ENCODE data around the gene HES4. TPM values are rescaled to one million over a fixed set of nuclear protein-coding genes. Genes with fewer than 3 reads are reported as not detected.

HES4 gene
- total RNA-seq, 1 experiment from 2014 or later = 68.7 TPM

DNA sequence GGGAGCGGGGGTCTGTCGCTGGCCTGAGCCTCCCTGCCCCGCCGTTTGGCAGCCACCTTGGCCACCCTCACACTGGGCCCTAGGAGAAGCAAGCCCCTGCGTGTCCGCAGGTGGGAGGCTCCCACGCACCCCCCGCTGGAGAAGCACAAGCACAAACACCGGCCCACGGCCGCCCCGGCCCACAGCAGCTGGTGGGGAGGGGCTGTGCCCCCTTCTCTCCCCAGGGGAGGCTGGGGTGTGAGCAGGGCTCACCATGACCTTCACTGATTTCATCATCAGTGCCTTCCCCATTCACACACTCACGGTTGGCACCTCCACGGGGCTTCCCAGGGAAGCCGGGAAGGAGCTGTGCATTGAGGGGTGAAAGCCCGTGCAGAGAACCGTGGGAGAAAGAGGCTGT is 27.9 kb upstream of the HES4 start:
- Histone ChIP-seq H3K27me3 (replicated peaks) (no peaks in the 10 kb centered on the region), H3K4me3 (no peak overlapping the region), H3K4me1 (replicated peaks) (peaks cover 20% of the 10 kb centered on the region), H3K9me3 (replicated peaks) (no peaks in the 10 kb centered on the region), H3K36me3 (peaks cover 39% of the 10 kb centered on the region), H3K27ac (no peak overlapping the region)
- no peak for DNase-seq (ENCODE audit: low read depth in 1 of 2, low spot score in 2 of 2)

DNA sequence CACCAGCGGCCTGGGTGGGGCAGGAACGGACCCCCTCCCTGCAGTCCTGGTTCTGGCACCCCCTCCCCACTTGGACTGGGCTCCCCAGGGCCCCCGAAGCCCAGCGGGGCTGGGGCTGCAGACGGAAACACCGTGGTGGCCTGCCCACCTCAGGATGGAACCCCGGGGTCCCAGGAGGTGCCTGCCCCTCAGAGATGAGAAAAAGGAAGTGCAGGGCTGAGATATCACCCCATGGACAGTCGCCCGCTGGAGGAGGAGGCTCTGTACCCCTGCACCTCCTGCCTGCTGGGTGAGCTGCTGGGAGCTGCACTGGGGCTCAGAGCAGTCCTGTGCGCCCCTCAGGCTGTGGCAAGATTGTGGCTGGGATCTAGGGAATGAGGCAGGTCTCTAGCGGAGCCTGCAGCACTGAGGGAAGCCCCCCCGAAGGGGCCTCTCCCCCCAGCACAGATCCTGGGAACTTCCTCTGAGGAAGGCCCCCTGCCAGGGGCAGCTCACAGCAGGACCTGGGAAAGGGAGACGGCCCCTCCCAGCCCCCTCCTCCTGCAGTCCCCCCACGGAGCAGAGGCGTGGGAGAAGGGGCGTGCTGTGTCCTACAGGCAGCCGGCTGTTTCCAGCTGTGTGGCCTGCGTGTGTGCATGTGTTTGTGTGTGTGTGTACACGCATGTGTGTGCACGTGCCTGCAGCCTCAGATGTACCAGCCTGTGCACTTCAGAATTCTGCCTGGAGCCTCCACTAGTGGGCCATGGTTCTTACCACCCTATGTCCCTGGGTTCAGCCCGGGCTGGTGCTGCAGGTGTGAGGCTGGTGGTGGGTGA is 26.9 kb upstream of the HES4 start:
- Histone ChIP-seq H3K27me3 (replicated peaks) (no peaks in the 10 kb centered on the region), H3K36me3 (peaks cover 46% of the 10 kb centered on the region), H3K4me1 (replicated peaks) (peaks cover 24% of the 10 kb centered on the region), H3K27ac (no peak overlapping the region), H3K4me3 (no peak overlapping the region), H3K9me3 (replicated peaks) (no peaks in the 10 kb centered on the region)
- DNase-seq (ENCODE audit: low read depth in 1 of 2, low spot score in 2 of 2) = no peak

DNA sequence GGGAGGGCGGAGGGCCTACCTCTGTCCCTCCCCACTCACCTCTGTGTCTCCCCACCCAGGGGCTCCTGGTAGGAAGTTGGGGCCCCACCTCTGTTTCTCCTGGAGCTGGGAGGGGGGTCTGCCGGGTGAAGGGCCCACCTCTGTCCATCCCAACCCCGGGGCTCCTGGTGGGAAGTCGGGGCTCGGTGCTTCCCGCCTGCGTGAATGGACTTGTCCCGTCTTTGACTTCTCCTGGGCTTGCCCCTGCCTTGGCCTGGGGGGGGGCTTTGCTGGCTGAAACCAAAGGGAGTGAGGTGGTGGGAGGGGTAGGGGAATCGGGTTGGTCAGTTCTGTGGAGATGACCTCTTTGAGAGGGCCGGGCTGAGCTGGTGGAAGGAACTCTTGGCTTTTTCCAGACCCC is 25.8 kb upstream of the HES4 start:
- DNase-seq (ENCODE audit: low read depth in 1 of 2, low spot score in 2 of 2) = no peak
- H3K36me3 ChIP-seq = peaks cover 46% of the 10 kb centered on the region
- H3K27me3 ChIP-seq (replicated peaks) = no peaks in the 10 kb centered on the region
- H3K4me1 ChIP-seq (replicated peaks) = peaks cover 35% of the 10 kb centered on the region
- H3K4me3 ChIP-seq = no peak overlapping the region
- no peaks in the 10 kb centered on the region for H3K9me3 ChIP-seq (replicated peaks)
- H3K27ac ChIP-seq = no peak overlapping the region

DNA sequence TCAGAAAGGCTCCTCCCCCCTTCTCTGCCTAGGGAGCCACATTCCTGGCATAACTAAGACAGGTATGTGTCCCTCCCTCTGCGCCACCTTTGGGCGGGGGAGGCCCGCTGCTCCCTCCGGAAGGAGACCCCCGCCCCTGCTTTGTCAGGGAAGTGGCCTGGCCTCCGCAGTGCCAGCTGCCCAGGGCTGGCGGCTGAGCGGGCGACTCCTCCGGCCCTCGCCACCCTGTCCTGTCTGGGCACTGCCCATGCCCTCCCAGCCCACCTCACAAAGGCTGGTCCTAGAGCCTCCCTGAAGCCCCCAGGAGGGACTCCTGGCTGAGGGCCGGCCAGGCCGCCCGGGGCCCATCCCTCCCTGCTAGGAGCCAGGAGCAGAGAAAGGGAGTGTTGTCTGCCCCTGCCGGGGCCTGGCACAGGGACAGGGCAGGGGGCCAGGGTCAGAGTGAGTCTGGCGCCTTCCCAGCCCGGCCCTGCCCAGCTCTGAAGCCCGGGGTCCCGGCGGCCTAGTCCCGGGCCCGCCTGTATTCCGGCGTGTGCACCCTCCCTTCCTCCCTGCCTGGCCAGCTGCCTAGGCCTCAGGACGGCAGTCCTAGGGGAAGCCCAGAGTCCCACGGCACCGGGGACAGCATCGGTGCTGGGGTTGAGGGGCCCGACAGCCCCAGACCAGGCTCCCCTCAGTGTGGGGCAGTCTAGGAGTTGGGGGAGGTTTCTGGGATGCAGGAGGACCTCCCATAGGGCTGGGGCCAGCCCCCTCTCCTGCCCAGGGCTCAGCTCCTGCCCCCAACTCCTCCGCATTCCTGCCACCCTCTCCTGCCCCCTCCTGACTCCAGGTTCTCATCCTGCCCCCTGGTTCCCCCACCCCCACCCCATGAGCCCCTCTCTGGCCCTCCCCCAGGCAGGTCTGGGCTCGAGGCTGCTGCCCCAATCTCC is 25.1 kb upstream of the HES4 start:
- DNase-seq (ENCODE audit: low read depth in 1 of 2, low spot score in 2 of 2) = peak; percentile 55 to 79
- Histone ChIP-seq H3K9me3 (replicated peaks) (no peaks in the 10 kb centered on the region), H3K27ac (peak overlapping the region; percentile 79), H3K4me1 (replicated peaks) (peaks cover 39% of the 10 kb centered on the region), H3K36me3 (peaks cover 46% of the 10 kb centered on the region), H3K27me3 (replicated peaks) (no peaks in the 10 kb centered on the region), H3K4me3 (no peak overlapping the region)

DNA sequence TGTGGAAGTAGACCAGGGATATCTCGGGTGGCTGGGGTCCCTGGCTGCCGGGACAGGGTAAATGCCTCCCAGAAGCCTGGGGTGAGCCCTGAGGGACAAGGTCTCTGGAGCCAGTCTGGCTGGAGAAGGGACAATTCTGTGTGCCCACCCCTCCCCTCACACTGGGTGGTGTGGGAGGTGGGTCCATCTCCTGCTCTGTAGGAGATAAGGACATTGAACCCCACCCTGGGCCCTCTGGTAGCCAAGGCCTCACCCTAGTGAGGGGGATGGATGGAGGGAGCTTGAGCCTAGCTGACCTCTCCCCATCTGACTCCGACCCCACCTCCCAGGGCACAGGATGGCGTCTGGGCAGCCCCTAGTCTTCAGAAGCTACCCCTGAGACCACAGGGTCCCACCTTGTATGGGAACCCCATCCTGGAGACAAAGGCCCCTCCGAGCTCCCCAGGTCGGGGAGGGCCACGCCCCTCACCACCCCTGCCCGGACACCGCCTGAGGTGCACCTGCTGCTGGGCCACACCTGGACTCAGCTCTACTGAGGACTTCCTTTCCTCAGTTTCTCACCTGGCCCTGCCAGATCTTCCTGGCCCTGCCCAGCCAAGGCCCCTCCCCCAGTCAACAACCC is 24.4 kb upstream of the HES4 start:
- Histone ChIP-seq H3K9me3 (replicated peaks) (no peaks in the 10 kb centered on the region), H3K27me3 (replicated peaks) (no peaks in the 10 kb centered on the region), H3K4me1 (replicated peaks) (peaks cover 39% of the 10 kb centered on the region), H3K4me3 (no peak overlapping the region), H3K27ac (peak overlapping the region; percentile 79; the same call in 1 of the 2 replicates), H3K36me3 (peaks cover 46% of the 10 kb centered on the region)
- DNase-seq (ENCODE audit: low read depth in 1 of 2, low spot score in 2 of 2) = no peak

DNA sequence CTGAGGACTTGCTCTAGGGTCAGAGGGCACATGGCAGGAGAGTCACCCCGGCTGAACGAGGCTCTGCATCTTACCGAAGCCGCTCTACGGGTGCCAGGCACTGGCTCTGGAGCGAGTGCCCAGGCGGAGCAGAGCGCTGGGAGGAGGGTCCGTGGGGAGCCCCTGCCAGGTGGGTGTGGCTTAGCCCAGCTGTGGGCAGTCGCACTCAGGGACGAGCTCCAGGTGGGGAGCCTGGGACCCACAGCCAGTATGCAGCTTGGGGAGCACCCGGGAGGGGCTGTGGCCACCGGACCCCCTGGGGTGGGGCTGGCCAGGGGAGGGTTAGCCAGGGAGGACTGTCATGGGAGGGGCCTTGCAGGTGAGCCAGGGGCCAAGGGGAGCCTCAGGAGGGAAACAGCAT is 23.8 kb upstream of the HES4 start:
- Histone ChIP-seq H3K9me3 (replicated peaks) (no peaks in the 10 kb centered on the region), H3K4me1 (replicated peaks) (peaks cover 43% of the 10 kb centered on the region), H3K4me3 (no peak overlapping the region), H3K36me3 (peaks cover 46% of the 10 kb centered on the region), H3K27me3 (replicated peaks) (no peaks in the 10 kb centered on the region), H3K27ac (no peak overlapping the region)
- no peak for DNase-seq (ENCODE audit: low read depth in 1 of 2, low spot score in 2 of 2)

DNA sequence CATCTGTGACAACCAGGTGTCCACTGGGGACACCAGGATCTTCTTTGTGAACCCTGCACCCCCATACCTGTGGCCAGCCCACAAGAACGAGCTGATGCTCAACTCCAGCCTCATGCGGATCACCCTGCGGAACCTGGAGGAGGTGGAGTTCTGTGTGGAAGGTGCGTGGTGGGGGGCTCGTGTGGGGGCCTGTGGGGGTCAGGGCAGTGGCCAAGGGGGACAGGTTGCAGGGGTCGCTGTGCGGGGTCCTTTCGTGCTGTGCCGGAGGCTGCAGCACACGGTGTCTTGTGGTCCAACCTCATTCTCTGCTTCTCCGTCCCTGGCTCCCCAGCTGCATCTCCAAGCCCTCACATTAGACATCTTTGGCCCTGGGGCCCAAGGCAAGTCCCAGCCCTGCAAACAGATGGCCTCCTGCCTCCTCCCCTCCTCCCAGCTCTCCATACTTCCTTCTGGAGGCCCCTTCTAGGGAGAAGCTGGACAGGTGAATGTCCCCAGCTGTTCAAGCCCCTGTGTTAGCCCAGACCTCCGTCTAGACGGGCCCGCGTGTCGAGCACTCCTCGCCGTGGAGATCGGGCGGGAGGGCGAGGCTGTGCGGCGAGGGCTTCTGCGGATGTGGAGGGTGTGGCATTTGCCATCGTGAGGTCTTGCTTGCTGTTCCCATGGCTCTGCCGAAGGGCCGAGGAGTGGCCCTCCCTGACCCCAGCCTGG is 22.6 kb upstream of the HES4 start:
- Histone ChIP-seq H3K27me3 (replicated peaks) (no peaks in the 10 kb centered on the region), H3K4me1 (replicated peaks) (peaks cover 43% of the 10 kb centered on the region), H3K36me3 (peaks cover 43% of the 10 kb centered on the region), H3K27ac (no peak overlapping the region), H3K9me3 (replicated peaks) (no peaks in the 10 kb centered on the region), H3K4me3 (no peak overlapping the region)
- DNase-seq (ENCODE audit: low read depth in 1 of 2, low spot score in 2 of 2) = no peak

DNA sequence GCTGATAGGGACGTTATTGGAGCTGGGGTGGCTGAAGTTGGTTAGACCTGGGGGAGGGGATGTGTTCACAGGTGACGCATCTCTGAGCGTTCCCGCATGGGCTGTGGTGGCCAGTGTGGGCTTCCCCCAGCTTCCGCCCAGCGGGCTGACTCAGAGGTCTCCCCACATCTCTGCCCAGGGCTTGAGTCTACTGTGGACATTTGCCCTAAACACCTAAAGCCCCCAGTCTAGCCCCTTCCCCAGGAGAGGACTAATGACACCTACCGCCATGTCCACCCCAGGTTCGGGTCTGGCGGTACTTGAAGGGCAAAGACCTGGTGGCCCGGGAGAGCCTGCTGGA is 22.0 kb upstream of the HES4 start:
- no peak overlapping the region for H3K4me3 ChIP-seq
- no peak for DNase-seq (ENCODE audit: low read depth in 1 of 2, low spot score in 2 of 2)
- no peaks in the 10 kb centered on the region for H3K9me3 ChIP-seq (replicated peaks)

DNA sequence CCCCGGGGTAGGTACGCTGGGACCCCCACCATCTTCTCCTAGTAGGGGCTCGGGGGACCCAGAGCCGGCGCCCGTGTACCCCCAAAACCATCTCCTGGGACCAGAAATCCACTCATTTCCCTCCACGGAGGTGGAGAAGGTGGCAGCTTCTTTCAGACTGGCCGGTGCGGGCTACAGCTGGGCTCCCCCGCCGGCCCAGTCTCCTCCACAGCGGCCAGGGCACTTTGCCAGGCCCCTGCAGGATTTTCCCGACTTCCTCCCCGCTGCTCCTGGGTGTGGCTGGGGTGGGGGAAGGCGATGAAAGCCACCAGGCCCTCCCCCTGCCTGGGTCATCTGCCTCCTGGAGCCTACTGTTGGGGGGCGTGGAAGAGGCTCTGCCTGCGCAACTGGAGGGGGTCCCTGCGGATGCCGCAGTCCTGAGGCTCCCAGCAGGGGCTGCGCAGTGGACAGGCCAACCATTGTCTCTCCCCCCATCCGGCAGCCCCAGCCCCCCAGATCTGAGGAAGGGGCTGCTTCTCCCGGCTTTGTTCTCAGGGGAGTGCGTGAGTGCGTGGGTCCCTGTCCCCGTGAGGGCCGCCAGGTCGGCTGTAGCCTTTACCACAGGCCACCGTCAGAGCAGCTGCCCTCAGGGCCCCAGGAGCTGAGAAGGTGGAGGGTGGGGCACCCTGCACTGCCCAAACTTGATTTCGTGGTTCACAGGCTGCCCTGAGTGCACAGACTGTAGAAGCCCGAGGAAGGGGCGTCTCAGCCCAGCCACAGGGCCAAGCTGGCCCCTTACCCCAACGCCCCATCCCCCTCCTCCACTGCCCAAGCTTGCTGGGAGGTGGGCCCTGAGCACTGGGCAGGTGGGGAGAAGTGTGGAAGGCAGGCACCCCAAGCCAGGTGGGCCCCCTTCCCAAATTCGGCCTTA is 21.4 kb upstream of the HES4 start:
- Histone ChIP-seq H3K27me3 (replicated peaks) (no peaks in the 10 kb centered on the region), H3K4me1 (replicated peaks) (peaks cover 43% of the 10 kb centered on the region), H3K4me3 (peak overlapping the region; percentile 92), H3K36me3 (peaks cover 38% of the 10 kb centered on the region), H3K9me3 (replicated peaks) (no peaks in the 10 kb centered on the region), H3K27ac (0 out of 2 replicates have a peak overlapping the region, but pooled peaks have one; percentile 10)
- DNase-seq (ENCODE audit: low read depth in 1 of 2, low spot score in 2 of 2) = peak; percentile 74 to 90

More for the DNA sequence above, 22.0 kb upstream of the HES4 start:
- H3K4me1 ChIP-seq (replicated peaks) = peaks cover 43% of the 10 kb centered on the region
- no peak overlapping the region for H3K27ac ChIP-seq
- no peaks in the 10 kb centered on the region for H3K27me3 ChIP-seq (replicated peaks)
- H3K36me3 ChIP-seq = peaks cover 39% of the 10 kb centered on the region

DNA sequence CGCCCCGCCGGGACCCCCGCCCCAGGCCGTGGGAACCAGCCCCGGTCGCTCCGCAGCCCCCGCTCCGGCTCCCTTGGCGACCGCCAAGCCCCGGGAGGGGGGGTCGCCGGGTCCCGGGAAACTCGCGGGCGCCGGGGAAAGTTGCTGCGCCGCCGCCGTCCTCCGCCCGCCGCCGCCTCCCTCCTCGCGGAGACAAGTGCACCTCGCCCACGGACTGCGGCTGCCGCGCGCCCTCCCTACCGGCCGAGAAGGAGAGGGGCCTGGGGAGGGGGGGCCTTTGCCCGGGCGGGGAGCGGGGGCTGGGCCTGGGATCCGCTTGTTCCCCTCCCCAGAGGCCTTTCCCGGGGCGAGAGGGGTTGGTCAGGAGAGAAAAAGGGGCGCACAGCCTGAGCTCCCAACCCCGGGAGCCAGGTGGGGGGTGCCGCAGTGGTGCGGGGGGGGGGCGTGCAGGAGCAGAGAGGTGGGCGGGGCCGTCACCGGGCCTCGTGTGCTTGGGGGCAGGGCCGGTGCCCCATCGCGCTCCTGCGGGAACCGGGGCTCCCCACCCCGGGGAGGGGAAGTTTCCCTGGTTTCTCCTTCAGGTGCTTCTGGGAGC is 20.6 kb upstream of the HES4 start:
- no peak for DNase-seq (ENCODE audit: low read depth in 1 of 2, low spot score in 2 of 2)
- H3K27me3 ChIP-seq (replicated peaks) = no peaks in the 10 kb centered on the region
- no peaks in the 10 kb centered on the region for H3K9me3 ChIP-seq (replicated peaks)
- peak overlapping the region; percentile 92 for H3K4me3 ChIP-seq
- H3K4me1 ChIP-seq (replicated peaks) = peaks cover 43% of the 10 kb centered on the region
- H3K36me3 ChIP-seq = peaks cover 35% of the 10 kb centered on the region
- 0 out of 2 replicates have a peak overlapping the region, but pooled peaks have one; percentile 10 for H3K27ac ChIP-seq

DNA sequence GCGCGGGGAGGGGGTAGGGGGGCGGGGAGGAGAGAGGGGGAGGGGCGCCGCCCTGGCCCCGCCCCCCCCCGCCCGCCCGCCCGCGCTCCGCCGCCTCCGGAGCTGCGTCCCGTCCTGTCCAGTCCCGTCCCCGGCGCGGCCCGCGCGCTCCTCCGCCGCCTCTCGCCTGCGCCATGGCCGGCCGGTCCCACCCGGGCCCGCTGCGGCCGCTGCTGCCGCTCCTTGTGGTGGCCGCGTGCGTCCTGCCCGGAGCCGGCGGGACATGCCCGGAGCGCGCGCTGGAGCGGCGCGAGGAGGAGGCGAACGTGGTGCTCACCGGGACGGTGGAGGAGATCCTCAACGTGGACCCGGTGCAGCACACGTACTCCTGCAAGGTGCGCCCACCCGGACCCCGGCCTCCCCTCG is 20.1 kb upstream of the HES4 start, which contains the start of gene AGRN:
TSS of gene AGRN (plus strand) at position 121 of the 405 bp plus-strand sequence. CDS start at position 174, 53 bp downstream.
- H3K36me3 ChIP-seq = peaks cover 37% of the 10 kb centered on the region
- no peaks in the 10 kb centered on the region for H3K9me3 ChIP-seq (replicated peaks)
- H3K4me3 ChIP-seq = peak within 1 kb of the TSS; percentile 92
- peaks cover 45% of the 10 kb centered on the region for H3K4me1 ChIP-seq (replicated peaks)
- H3K27ac ChIP-seq = peak within 1 kb of the TSS; percentile 72; the same call in 1 of the 2 replicates
- no peak for DNase-seq (ENCODE audit: low read depth in 1 of 2, low spot score in 2 of 2)
- no peaks in the 10 kb centered on the region for H3K27me3 ChIP-seq (replicated peaks)
